ENCODE data around the gene LINC00237.

LINC00237 gene

DNA sequence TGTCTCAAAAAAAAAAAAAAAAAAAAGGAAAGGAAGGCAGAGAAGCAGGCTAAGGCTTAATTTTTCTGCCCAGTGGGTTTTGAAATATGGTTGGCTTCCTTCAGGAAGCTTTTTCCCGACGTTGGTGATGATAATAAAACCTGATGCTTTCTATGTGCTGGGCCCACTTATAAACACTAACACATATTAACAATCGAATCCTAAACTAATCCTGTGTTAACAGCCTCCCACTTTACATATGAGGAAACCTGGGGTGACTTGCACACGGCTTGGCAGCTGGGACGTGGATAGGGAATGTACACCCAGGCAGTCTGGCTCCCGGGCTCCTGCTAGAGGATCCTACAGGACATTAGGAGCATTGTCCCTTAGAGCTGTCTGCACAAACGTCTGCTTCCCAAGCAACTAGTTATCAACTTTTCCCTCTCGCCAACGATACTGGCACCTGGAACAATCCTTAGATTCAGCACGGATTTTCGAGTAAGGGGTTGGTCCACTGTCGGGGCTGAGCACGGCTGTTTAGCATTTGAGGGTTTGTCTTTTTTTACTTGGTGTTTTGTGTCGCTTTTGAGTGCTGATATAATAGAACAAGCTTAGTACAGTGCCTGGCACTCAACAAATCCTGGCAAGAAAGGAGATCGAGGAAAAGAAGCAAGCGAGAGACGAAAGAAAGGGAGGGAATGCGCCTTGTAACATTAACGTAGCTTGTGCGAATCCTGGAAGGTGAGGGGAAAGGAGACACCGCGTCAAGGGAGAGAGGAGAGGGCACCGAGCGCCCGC, 19.1 kb upstream of the LINC00237 start:
- DNase-seq = no peak

- no peak for DNase-seq
Observed at GRCh38 chr20:21124190-21124589, 18.0 kb upstream of the LINC00237 start.

- DNase-seq = no peak
Observed at GRCh38 chr20:21118782-21119181, 12.6 kb upstream of the LINC00237 start.

DNA sequence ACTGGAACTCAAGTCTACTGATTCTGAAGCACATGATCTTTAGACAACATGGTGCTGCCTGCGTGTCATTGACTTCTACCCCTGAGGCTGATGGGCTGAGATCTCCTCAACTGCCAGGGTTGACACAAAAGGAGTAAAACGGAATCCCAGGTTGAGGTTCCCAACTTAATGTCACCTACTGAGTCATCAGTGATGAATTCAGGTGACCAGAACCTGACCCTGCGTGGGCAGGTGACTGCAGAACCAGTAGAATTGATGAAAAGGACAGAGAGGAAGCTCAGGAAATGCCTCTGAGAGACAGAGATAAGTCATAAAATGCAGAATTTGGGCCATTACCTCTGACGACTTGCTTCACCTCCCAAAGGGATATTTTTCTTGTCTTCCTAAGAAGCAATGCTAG, 12.0 kb upstream of the LINC00237 start:
- DNase-seq = no peak

- DNase-seq = no peak
Observed at GRCh38 chr20:21117521-21117920, 11.4 kb upstream of the LINC00237 start.

DNA sequence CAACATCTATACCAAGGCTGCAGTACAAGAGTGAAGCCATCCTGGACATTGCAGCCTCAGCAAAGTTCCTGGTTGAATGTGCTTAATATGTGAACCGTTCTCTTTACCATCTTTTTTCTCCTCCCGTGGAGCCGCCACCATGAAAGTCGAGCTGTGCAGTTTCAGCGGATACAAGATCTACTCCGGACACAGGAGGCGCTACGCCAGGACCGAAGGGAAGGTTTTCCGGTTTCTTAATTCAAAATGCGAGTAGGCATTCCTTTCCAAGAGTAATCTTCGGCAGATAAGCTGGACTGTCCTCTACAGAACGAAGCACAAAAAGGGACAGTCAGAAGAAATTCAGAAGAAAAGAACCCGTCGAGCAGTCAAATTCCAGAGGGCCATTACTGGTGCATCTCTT, 8.4 kb upstream of the LINC00237 start:
- no peak for DNase-seq

DNA sequence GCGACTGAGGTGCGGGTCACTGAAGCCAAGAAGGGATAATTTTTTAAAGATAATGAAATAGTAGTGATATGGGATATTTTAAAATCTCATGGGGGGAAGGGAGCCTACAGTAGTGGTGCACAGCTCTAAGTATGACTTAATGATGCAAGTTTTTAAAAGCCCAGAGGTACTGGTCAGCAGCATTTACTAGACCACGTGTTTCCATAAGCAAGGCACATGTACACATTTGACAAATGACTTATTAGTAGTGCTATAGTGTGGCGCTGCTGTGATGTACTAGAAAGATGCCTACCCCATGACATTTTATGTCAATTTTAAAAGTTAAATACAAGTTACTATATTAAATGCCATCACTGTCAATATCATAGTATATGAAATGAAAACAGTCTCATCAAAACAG, 7.5 kb upstream of the LINC00237 start:
- no peak for DNase-seq

DNA sequence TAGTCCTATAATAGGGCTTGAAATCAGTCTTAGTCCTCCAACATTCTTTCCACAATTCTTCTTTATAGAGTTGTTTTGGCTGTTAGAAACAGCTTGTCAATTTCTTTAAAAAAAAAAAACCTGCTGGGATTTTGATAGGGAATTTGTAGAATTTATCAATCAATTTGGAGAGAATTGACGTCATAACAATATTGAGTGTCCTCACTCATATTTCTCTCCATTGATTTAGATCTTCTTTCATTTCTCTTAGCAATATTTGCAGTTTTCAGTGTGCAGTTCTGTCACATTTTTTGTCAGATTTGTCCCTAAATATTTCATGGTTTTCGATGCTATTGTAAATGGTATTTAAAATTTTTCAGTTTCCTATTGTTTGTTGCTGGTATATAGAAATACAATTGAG, 5.3 kb upstream of the LINC00237 start:
- DNase-seq = no peak

- DNase-seq = no peak
Observed at GRCh38 chr20:21110811-21111210, 4.7 kb upstream of the LINC00237 start.

- no peak for DNase-seq
Observed at GRCh38 chr20:21109144-21109543, 3.0 kb upstream of the LINC00237 start.

GRCh38 chr20:21105429-21106170, 558 bp downstream of the LINC00237 start:
- DNase-seq = no peak

DNA sequence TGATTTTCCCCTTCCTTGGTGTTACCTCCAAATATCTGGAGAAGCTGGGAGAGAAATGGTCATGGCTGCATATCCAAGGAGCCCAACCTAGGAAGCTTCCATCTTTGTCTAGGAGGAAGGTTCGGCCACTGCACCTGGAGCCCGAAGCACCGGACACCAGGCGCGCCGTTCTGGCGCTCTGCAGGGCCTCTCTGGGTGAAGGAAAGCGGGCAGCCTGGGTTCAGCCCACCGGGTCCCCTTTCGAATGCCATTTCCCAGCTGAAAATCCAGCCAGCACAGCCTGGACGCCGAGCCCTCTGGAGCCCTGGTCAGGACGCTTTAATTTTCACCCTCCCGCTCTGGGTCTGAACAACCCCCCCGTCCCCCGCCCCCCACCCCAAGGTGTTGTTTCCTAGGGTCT, 1.2 kb downstream of the LINC00237 start:
- DNase-seq = no peak

DNA sequence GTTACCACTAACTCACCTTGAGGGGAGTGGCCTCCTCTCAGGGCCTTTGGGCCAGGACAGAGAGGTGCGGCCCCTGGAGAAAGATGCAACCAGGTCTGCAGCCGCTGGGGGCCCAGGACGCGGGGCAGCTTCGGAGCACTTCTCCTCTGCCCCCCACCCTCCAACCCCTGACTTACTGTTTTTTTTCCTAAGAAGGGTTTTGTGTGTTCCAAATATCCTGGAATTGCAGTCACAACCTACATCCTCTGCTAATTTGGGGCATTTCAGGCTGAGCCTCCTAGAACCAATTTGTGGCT, 1.7 kb downstream of the LINC00237 start:
- DNase-seq = no peak

GRCh38 chr20:21103582-21104465, 2.3 kb downstream of the LINC00237 start:
- DNase-seq = no peak

DNA sequence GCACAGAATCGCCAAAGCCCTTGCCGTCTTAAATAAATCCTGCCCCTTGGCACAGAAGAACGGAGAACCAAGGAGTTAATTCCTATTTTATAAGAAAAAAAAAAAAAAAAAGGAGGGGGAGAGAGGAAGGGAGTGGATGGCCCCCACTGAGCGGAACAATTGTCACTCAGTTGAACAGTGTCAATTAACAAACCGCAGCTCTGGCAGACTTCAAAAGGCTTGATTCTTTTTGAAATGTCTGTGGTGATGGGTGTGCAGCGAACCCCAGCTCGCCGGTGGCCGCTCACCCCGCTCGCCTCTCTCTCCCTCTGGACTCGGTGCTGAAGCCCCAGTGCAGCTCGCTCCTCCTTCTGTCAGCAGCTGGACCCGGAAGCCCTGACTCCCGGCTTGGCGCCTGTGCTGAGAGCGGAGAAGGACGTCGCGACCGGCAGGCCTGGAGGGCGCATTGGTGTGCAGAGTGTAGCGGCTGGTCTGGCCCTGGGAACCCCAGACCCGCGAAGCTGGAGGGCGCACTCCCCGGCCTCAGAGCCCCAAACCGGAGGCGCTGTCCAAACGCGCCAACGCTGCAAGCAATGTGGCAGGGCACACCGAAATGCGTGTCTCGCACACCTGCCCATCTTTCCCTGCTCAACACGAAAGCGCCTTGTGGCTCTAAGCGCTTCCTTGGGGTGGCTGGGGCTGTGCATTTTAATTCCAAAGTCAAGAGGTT, 3.4 kb downstream of the LINC00237 start:
- DNase-seq = no peak

GRCh38 chr20:21101932-21102575, 4.1 kb downstream of the LINC00237 start:
- no peak for DNase-seq

DNA sequence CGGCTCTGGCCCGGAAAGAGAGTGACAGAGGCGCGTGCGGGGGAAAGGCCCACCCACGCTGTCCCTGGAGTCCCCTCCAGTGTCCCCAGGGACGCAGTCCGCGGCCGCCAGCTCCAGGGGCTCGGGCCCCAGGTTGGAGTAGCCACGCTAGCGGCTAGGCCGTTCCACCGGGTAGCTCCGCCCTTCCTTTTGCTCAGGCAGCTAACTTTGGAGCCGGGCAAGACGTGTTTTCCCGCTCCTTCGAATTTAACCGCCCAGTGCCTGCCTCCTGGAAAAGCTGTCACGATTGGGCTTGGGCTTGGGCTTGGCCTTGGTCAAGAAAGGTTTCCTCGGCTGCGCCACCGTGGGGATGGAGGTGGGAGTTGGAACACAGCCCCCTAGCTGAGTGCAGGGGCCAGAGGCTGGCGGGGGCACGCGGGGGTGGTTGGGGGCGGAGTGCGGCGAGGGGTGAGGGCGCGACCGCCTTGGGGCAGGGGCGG, 4.7 kb downstream of the LINC00237 start:
- DNase-seq = no peak

DNA sequence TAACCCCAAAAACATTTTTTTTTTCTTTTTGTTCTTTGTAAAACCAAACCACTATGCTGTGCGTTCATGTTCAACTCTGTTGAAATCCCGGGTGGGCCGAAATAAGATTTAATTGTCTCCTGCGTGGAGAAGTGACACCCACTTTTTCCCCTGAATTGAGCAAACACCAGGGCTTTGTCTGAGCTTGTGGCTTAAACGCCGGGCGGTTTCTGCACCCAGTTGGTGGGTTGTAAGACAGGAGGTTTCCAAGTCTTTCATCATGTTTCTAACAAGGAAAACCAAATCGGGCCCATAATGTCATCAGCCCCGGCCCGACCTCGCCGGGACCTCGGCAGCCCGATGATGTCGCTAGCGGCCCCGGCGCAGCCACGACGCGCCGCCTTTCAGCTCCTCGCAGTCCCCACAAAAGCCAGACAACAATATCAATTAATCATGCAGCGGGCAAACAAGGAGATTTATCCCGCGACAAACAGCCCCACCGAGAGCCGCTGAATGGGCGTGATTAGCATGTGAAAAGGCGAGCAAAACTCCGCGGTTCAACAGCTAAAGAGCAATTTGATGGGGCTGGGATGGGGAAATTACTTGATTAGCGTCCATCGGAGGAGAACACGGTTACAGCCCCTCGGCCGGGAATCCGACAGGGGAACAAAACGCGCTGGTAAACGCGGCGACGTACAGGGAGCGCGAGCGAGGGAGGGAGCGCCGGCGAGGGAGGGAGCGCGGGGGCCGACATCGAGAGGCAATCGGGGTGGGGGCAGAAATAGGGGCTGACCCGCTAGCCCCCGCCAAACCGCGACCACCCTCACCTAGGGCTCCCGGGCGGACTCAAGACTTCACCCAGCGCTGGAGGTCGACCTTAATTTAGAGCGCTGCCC, 5.3 kb downstream of the LINC00237 start:
- no peak for DNase-seq

DNA sequence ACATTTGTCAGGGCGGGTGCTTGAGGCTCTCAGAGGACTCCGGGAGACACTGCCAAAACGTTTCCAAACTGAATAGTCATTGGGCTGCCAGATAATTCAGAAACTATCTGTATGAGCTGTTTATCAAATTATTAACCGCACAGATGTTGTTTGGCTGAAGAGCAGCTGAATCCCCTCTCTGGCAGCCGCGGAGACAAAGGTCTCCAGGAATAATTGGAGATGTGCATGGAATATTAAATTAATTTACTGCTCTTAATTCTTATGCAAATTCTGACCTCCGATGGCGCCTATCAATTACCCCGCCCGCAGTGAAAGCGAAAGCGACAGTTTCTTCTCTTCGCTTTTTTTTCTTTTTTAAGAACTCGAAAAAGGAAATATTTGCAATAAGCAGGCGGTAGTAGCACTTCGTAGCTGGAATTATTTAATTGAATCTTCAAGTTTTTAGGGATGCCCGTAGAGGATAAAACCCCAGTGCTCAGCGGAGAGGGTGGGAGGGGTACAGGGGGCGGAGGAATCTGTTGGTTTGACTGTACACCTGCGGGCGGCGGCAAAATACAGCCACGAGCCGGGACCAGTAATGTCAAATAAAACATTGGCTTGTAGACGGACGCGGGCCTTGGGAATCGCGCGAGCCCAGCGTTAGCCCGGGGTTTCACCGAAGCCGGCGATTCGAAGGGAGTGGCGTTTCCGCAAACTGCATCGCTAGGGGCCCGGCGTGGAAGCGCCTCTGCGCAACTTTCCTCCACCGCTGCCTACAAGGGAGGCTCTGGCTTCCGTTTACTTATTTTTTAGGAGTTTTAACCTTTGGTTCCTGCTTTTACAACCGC, 6.2 kb downstream of the LINC00237 start:
- no peak for DNase-seq

GRCh38 chr20:21096321-21097043, 9.7 kb downstream of the LINC00237 start:
- no peak for DNase-seq

Data from cortex of kidney (tissue), 1 donor.